HG02642 (cell line): Measurements from ENCODE around the gene GPBP1.
"Not testable (repeated sequence)": the region's sequence is repeated elsewhere in the genome, so short reads cannot be mapped to it uniquely, and the experiment has no call there.

ENCODE experiments used
- ATAC-seq: cut with Tn5 transposase; IDR thresholded peaks from one replicate; pipeline ENCODE4 v1.9.1; 2021; ENCODE audit warnings: mild to moderate bottlenecking; ENCODE audit not compliant: unreplicated experiment, poor library complexity

Gene GPBP1

GRCh38 chr5:57175551-57176309 lies 1.9 kb downstream of the GPBP1 start:
- ATAC-seq: no peak

DNA sequence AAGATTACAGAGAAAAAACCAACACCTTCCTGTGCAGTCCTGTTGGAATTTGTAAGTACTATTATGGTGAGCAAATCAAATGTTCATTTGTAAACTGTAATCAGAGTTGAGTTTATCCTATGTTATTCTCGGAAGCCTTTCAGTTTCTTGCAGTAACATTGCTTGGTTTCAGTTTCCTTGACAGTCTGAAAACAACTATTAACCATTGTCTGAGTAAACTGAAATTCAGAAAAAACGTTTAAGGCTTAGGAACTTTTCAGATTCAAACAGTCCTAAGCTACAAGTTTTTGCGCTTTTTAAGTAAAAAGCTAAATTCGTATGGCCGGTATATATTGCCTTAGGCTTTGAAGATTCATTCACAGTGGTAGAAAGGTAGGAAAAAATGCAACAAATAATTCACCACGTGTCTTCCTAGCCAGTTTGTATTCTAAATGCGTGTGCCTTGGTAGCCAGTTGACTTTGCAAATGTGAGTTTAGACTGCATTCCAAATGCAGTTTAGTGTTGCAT lies 2.5 kb downstream of the GPBP1 start:
- no peak for ATAC-seq

GRCh38 chr5:57177479-57178156 lies 3.8 kb downstream of the GPBP1 start:
- no peak for ATAC-seq

DNA sequence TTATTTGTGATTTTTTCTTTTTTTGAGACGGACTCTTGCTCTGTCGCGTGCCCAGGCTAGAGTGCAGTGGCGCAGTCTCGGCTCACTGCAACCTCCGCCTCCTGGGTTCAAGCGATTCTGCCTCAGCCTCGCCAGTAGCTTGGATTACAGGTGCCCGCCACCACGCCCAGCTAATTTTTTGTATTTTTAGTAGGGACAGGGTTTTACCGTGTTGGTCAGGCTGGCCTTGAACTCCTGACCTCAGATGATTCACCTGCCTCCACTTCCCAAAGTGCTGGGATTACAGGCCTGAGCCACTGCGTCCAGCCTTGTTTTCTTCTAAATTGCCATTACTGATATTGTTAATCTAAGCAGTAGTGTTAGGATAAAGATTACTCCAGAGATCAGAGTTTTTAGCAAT lies 4.4 kb downstream of the GPBP1 start:
- not testable (repeated sequence) for ATAC-seq

DNA sequence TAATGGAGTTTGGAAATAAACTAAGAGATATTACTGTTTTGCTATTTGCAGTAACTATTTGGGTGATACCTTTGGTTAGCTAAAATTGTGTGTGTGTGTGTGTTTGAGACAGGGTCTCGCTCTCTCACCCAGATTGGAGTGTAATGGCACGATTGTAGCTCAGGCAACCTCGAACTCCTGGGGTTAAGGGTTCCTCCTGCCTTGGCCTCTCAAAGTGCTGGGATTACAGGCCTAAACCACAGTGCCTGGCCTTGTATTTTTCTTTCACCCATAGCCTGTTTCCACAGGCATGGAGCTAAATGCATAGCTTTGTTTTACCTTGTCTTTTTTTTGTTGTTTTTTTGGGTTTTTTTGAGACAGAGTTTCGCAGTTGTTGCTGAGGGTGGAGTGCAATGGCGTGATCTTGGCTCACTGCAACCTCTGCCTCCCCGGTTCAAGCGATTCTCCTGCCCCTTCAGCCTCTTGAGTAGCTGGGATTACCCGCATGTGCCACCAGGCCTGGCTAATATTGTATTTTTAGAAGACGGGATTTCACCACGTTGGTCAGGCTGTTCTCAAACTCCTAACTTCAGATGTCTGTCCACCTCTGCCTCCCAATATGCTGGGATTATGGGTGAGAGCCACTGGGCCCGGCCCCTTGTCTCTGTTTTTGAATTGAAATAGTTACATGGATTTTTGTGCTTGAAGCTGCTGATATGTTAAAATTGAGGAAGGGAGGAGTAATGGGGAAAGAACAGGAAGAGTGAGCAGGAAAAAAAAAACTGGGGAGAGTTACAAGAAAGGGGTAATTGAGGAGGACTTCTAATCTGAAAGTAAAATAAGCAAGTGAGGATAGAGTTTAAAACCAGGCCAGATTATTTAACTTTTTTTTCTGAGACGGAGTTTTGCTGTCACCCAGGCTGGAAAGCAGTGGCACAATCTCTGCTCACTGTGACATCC lies 5.7 kb downstream of the GPBP1 start:
- ATAC-seq: no peak

DNA sequence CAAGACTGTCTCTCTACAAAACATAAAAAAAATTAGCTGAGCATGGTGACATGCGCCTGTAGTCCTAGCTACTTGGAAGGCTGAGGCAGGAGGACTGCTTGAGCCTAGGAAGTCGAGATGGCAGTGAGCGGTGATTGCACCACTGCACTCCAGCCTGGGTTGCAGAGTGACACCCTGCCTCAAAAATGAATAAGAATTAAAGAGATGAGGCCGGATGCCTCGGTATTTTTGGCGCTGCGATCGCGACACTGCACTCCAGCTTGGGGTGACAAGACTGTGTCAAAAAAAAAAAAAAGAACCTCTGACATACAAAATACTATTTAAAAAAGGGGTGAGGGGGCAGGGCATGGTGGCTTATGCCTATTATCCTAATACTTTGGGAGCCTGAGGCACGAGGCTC lies 7.3 kb downstream of the GPBP1 start:
- no peak for ATAC-seq

GRCh38 chr5:57184322-57184721 lies 10.5 kb downstream of the GPBP1 start:
- ATAC-seq: no peak

- ATAC-seq: no peak
These were observed 11.5 kb downstream of the GPBP1 start for GRCh38 chr5:57185313-57185712.

DNA sequence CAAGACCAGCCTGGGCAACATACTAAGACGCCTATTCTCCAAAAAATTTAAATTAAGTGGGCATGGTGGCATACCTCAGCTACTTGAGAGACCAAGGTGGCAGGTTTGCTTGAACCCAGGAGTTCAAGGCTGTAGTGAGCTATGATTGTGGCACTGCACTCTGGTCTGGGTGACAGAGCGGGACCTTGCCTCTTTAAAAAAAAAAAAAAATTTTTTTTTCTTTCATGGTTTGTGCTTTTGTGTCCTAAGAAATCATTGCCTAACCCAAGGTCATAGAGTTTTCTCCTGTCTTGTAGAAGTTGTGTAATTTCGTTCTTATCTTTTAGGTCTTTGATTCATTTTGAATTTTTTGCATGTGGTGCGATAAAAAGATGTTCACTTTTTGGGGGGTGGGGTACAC lies 12.3 kb downstream of the GPBP1 start:
- ATAC-seq: no peak

DNA sequence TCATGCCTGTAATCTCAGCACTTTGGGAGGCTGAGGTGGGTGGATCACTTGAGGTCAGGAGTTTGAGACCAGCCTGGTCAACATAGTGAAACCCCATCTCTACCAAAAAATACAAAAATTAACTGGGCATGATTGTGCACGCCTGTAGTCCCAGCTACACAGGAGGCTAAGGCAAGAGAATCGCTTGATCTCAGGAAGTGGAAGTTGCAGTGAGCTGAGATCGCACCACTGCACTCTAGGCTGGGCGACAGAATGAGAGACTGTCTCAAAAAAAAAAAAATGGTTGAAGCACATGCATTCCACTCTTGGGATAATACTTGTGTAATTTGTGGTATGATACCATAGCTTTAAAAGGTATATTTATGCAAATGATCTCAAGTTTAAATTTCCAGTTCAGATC lies 14.1 kb downstream of the GPBP1 start:
- ATAC-seq: not testable (repeated sequence)

GRCh38 chr5:57189515-57189914 lies 15.7 kb downstream of the GPBP1 start:
- no peak for ATAC-seq

DNA sequence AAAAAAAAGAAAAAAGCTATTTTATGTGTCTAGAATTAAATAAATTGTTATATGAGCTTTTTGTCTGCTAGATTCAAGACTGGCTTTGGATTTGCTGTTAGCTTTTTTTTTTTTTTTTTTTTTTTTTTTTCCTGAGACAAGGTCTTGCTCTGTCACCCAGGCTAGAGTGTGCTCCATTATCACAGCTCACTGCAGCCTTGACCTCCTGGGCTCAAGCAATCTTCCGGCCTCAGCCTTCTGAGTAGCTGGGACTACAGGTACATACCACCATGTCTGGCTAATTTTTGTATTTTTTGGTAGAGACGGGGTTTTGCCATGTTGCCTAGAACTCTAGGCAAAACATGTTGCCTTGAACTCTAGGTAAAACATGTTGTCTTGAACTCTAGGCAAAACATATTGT lies 16.7 kb downstream of the GPBP1 start:
- ATAC-seq: no peak

- no peak for ATAC-seq
These were observed 17.3 kb downstream of the GPBP1 start for GRCh38 chr5:57191163-57191562.

- ATAC-seq: no peak
These were observed 18.1 kb downstream of the GPBP1 start for GRCh38 chr5:57191986-57192385.

- not testable (repeated sequence) for ATAC-seq
These were observed 19.0 kb downstream of the GPBP1 start for GRCh38 chr5:57192832-57193231.

- ATAC-seq: no peak
These were observed 20.0 kb downstream of the GPBP1 start for GRCh38 chr5:57193757-57194413.

- ATAC-seq: no peak
These were observed 20.8 kb downstream of the GPBP1 start for GRCh38 chr5:57194653-57195052.

- no peak for ATAC-seq
These were observed 21.2 kb downstream of the GPBP1 start for GRCh38 chr5:57195060-57195459.

- ATAC-seq: no peak
These were observed 26.0 kb downstream of the GPBP1 start for GRCh38 chr5:57199866-57200265.

- no peak for ATAC-seq
These were observed 29.0 kb downstream of the GPBP1 start for GRCh38 chr5:57202811-57203210.
